ENCODE measurements around the gene CEP20.

DNA sequence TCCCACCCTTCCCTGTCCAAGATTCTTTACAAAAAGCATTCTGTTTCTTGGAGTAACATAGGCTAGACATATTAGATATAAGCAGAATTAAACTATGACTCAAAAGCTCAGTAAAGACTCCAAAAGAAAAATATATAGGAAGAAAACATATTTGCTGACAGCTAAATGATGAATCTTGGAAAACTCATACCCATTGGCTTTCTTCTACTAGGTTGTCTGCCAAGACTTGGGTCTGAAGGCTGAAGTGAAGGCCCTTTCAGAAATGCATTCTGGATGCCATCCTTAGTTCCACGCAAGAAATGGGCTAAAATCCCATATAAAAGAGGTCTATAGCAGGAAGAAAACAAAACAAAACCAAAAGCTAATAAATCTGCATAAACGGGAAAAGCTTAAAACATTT, 15.1 kb downstream of the CEP20 start:
- TF ChIP-seq, protein P1, sequence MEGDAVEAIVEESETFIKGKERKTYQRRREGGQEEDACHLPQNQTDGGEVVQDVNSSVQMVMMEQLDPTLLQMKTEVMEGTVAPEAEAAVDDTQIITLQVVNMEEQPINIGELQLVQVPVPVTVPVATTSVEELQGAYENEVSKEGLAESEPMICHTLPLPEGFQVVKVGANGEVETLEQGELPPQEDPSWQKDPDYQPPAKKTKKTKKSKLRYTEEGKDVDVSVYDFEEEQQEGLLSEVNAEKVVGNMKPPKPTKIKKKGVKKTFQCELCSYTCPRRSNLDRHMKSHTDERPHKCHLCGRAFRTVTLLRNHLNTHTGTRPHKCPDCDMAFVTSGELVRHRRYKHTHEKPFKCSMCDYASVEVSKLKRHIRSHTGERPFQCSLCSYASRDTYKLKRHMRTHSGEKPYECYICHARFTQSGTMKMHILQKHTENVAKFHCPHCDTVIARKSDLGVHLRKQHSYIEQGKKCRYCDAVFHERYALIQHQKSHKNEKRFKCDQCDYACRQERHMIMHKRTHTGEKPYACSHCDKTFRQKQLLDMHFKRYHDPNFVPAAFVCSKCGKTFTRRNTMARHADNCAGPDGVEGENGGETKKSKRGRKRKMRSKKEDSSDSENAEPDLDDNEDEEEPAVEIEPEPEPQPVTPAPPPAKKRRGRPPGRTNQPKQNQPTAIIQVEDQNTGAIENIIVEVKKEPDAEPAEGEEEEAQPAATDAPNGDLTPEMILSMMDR (IDR thresholded peaks at IDR 0.05), result no peak
- TF ChIP-seq POLR2A (IDR thresholded peaks at IDR 0.05), result no peak
